ENCODE results near the gene ASH1L.
A peak's percentile ranks its signal among the peaks of the same experiment; 100 is the strongest.

DNA sequence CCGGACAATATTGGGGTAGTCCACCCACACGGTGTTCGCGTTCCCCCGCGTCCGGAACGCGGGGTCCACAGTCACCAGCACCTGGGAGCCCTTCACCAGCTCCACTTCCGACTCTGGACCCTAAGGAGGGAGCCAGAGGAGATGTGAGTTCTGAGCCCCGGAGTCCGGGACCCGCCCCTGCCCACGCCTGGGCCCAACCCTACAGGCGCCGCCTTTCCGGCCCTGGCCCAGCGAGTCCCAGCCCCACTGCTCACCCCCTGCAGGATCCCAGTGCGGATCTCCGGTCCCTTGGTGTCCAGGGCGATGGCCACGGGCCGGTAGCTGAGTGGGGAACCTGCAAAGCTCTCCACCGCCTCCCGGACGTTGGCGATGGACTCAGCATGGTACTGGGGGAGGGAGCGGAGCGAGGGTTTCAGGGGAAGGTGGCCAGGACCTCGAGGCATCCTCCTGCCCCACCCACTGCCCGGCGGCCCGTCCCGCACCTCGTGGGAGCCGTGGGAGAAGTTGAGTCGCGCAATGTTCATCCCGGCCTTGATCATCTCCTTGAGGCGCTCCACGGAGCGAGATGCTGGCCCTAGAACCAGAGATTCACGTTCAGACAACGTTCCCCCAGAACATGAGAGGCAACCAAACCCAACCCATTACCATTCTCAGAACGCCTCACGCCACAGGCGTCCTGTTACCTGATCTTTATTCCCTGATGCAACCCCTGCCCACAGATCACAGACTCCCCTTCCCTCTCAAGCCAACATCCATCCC, 267.2 kb downstream of the ASH1L start:
- TF ChIP-seq EZH2 (IDR thresholded peaks at IDR 0.05; ENCODE audit: borderline replicate concordance) (peak; percentile 51), EZH2phosphoT487 (IDR thresholded peaks at IDR 0.05; ENCODE audit: low read depth, severe bottlenecking, unreplicated experiment) (no peak)
- TF ChIP-seq, protein P1, sequence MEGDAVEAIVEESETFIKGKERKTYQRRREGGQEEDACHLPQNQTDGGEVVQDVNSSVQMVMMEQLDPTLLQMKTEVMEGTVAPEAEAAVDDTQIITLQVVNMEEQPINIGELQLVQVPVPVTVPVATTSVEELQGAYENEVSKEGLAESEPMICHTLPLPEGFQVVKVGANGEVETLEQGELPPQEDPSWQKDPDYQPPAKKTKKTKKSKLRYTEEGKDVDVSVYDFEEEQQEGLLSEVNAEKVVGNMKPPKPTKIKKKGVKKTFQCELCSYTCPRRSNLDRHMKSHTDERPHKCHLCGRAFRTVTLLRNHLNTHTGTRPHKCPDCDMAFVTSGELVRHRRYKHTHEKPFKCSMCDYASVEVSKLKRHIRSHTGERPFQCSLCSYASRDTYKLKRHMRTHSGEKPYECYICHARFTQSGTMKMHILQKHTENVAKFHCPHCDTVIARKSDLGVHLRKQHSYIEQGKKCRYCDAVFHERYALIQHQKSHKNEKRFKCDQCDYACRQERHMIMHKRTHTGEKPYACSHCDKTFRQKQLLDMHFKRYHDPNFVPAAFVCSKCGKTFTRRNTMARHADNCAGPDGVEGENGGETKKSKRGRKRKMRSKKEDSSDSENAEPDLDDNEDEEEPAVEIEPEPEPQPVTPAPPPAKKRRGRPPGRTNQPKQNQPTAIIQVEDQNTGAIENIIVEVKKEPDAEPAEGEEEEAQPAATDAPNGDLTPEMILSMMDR (IDR thresholded peaks at IDR 0.05; ENCODE audit: poor library complexity): no peak

Data from hepatocyte (in vitro differentiated cells).